Upper lobe of left lung (tissue), 4 donors: Measurements from ENCODE around the gene CAMK1G.

Source experiments
- CTCF ChIP-seq, 6 experiments: fragments of 450-650 bp in 4 of 6; fragments of 200-600 bp in 2 of 6; sonication (generic) in 2 of 6; IDR thresholded peaks; one replicate each; pipeline ENCODE4 v1.5.1; 2016 to 2019; ENCODE audit warnings: antibody characterized with exemption in 6 of 6
- EP300 ChIP-seq, 4 donors: sonication (generic); formaldehyde crosslinking; IDR thresholded peaks; one replicate each; pipeline ENCODE4 v1.5.1; 2017; ENCODE audit warnings: antibody characterized with exemption in 4 of 4, control low read depth in 2 of 4
- POLR2AphosphoS5 ChIP-seq, 2 donors: sonication (generic); formaldehyde crosslinking; IDR thresholded peaks; one replicate each; pipeline ENCODE4 v1.5.1; 2017; ENCODE audit warnings: antibody characterized with exemption in 2 of 2

- no peak for TF ChIP-seq CTCF (IDR thresholded peaks at IDR 0.05)
- TF ChIP-seq EP300 (IDR thresholded peaks at IDR 0.05) = no peak
- TF ChIP-seq POLR2AphosphoS5 (IDR thresholded peaks at IDR 0.05) = no peak
Measured at GRCh38 chr1:209547626-209548025, 35.9 kb upstream of the CAMK1G start.
